PC-9 (cell line): ENCODE results near the gene RFX7. TPM values are rescaled to one million over a fixed set of nuclear protein-coding genes. Genes with fewer than 3 reads are reported as not detected.

Experiments used
- BruUV-seq: library from RNA; stranded (reverse); fragments of 400-500 nt; replicated peaks from 2 replicates; lab custom pipeline; 2021; lab: Mats Ljungman, UMichigan
- CTCF ChIA-PET: fragments of 300-600 bp; sonication (Branson Sonifier 250); formaldehyde crosslinking; loops from one replicate; lab custom pipeline; 2022; ENCODE audit warnings: antibody characterized with exemption; lab: Charles Lee
- POLR2A ChIA-PET: fragments of 300-600 bp; sonication (Branson Sonifier 250); formaldehyde crosslinking; loops from one replicate; lab custom pipeline; 2022; ENCODE audit warnings: antibody characterized with exemption; ENCODE audit not compliant: unreplicated experiment; lab: Charles Lee
- DNase-seq, 2 experiments: peaks; one replicate each; pipeline versions ENCODE4 v3.0.0 to v3.0.0-alpha.2; 2015 to 2022; ENCODE audit warnings: mixed read lengths in 1 of 2
- H2AFZ ChIP-seq: fragments of 200-600 bp; sonication (generic); 2 replicates; pipeline ENCODE4 v1.8.1; 2017; ENCODE audit warnings: antibody characterized with exemption
- H3F3A ChIP-seq: fragments of 200-600 bp; sonication (generic); 2 replicates; pipeline ENCODE4 v1.8.1; 2017; ENCODE audit warnings: antibody characterized with exemption, mild to moderate bottlenecking, low read depth; ENCODE audit not compliant: insufficient read depth
- H3K27ac ChIP-seq: fragments of 200-600 bp; sonication (generic); 2 replicates; pipeline ENCODE4 v1.6.1; 2016; ENCODE audit warnings: mixed run types
- H3K27me3 ChIP-seq: fragments of 200-600 bp; sonication (generic); 2 replicates; pipeline ENCODE4 v1.6.1; 2016; ENCODE audit warnings: low read depth, mixed run types; ENCODE audit not compliant: insufficient read depth
- H3K36me3 ChIP-seq: fragments of 200-600 bp; sonication (generic); 2 replicates; pipeline ENCODE4 v1.6.1; 2016; ENCODE audit warnings: low read depth, mixed run types
- H3K4me1 ChIP-seq: fragments of 200-600 bp; sonication (generic); replicated peaks from 2 replicates; pipeline ENCODE4 v1.6.1; 2016; ENCODE audit warnings: mixed run types; ENCODE audit not compliant: insufficient read depth
- H3K4me2 ChIP-seq: fragments of 200-600 bp; sonication (generic); 2 replicates; pipeline ENCODE4 v1.6.1; 2017; ENCODE audit warnings: mixed run types
- H3K4me3 ChIP-seq: fragments of 200-600 bp; sonication (generic); 2 replicates; pipeline ENCODE4 v1.6.1; 2016; ENCODE audit warnings: mixed run types
- H3K79me2 ChIP-seq: fragments of 200-600 bp; sonication (generic); 2 replicates; pipeline ENCODE4 v1.6.1; 2017; ENCODE audit warnings: low read depth, mixed run types
- H3K9me2 ChIP-seq: fragments of 200-600 bp; sonication (generic); 2 replicates; pipeline ENCODE4 v1.8.1; 2017; ENCODE audit warnings: mild to moderate bottlenecking; ENCODE audit not compliant: insufficient read depth
- H3K9me3 ChIP-seq: fragments of 200-600 bp; sonication (generic); 2 replicates; pipeline ENCODE4 v1.8.1; 2016; ENCODE audit warnings: low read depth; ENCODE audit not compliant: insufficient read depth
- H4K20me1 ChIP-seq: fragments of 200-600 bp; sonication (generic); 2 replicates; pipeline ENCODE4 v1.8.1; 2017; ENCODE audit not compliant: insufficient read depth
- CTCF ChIP-seq: fragments of 200-600 bp; sonication (generic); conservative IDR thresholded peaks from 2 replicates; pipeline ENCODE4 v1.6.1; 2017; ENCODE audit warnings: mixed run types, antibody characterized with exemption, mild to moderate bottlenecking, moderate library complexity
- EZH2 ChIP-seq: fragments of 200-600 bp; sonication (generic); IDR thresholded peaks from 2 replicates; pipeline ENCODE4 v1.8.0; 2017; ENCODE audit warnings: antibody characterized with exemption, low read depth
- intact Hi-C: fragments of 100-400 bp; cut with micrococcal nuclease; formaldehyde crosslinking; loops from one replicate; pipeline ENCODE4 v1.10.0; 2022; ENCODE audit not compliant: unreplicated experiment
- total RNA-seq: library from RNA; stranded (reverse); gene quantifications from 2 replicates; pipeline ENCODE4 v1.2.3, GENCODE V29; 2021

RFX7 gene
- total RNA-seq, 1 experiment from 2014 or later: 24.6 TPM

GRCh38 chr15:56038015-56038414 lies 205.7 kb downstream of the RFX7 start:
- intact Hi-C loops: no loop called here
- no TSS peak for BruUV-seq
- no peak overlapping the region for H3K27ac ChIP-seq
- no peaks in the 10 kb centered on the region for H3K9me3 ChIP-seq
- no peak overlapping the region for H2AFZ ChIP-seq
- H3K4me1 ChIP-seq: peaks cover 48% of the 10 kb centered on the region
- H3K36me3 ChIP-seq: no peaks in the 10 kb centered on the region
- POLR2A ChIA-PET: no interaction called here
- TF ChIP-seq CTCF (no peak), EZH2 (no peak)
- no peaks in the 10 kb centered on the region for H3K9me2 ChIP-seq
- H3F3A ChIP-seq: peaks cover 22% of the 10 kb centered on the region
- H3K4me3 ChIP-seq: no peak overlapping the region
- no peak for DNase-seq
- no peaks in the 10 kb centered on the region for H3K27me3 ChIP-seq
- no peak overlapping the region for H3K4me2 ChIP-seq
- H3K79me2 ChIP-seq: no peaks in the 10 kb centered on the region
- CTCF ChIA-PET: no interaction called here
- no peaks in the 10 kb centered on the region for H4K20me1 ChIP-seq

Other genes starting within 250 kb of the RFX7 start
- 9.1 and 11.8 TPM in 2 replicates for gene TEX9, start 121.5 kb upstream of the RFX7 start, total RNA-seq
- gene MNS1, start 221.3 kb upstream of the RFX7 start, total RNA-seq: 9.7 and 16.2 TPM in 2 replicates